Kidney epithelial cell (primary cell): Measurements from ENCODE around the gene KMT2A. TPM values are rescaled to one million over a fixed set of nuclear protein-coding genes. Genes with fewer than 3 reads are reported as not detected.

ENCODE experiments used
- total RNA-seq: library from RNA; depleted of rRNA; stranded (reverse); fragments of >200 nt; gene quantifications from 2 replicates; pipeline ENCODE4 v1.2.3, GENCODE V29; 2015

KMT2A gene
- total RNA-seq, 1 donor from 2014 or later = 42.2 TPM

Other genes with a start within 250 kb of the KMT2A start
- 2.5 TPM in 1 of 2 replicates, not detected in the other for gene JAML, start 211.5 kb upstream of the KMT2A start, total RNA-seq
- 7.9 and 9.4 TPM in 2 replicates for gene MPZL3, start 184.1 kb upstream of the KMT2A start, total RNA-seq
- 12.1 and 13.1 TPM in 2 replicates for gene MPZL2, start 172.2 kb upstream of the KMT2A start, total RNA-seq
- gene CD3E, start 131.8 kb upstream of the KMT2A start, total RNA-seq = not detected in 2 replicates
- gene CD3D, start 93.8 kb upstream of the KMT2A start, total RNA-seq = not detected in 2 replicates
- not detected in 2 replicates for gene CD3G, start 92.1 kb upstream of the KMT2A start, total RNA-seq
- 45.0 and 49.3 TPM in 2 replicates for gene UBE4A, start 76.9 kb upstream of the KMT2A start, total RNA-seq
- 52.6 and 52.7 TPM in 2 replicates for gene ATP5MG, start 34.9 kb upstream of the KMT2A start, total RNA-seq
- 0.62 and 1.0 TPM in 2 replicates for gene TTC36, start 91.0 kb downstream of the KMT2A start, total RNA-seq
- 47.9 and 71.6 TPM in 2 replicates for gene TMEM25, start 94.7 kb downstream of the KMT2A start, total RNA-seq
- gene IFT46, start 129.4 kb downstream of the KMT2A start, total RNA-seq = 28.9 and 30.1 TPM in 2 replicates
- gene ARCN1, start 135.9 kb downstream of the KMT2A start, total RNA-seq = 122 and 127 TPM in 2 replicates
- gene PHLDB1, start 171.1 kb downstream of the KMT2A start, total RNA-seq = 99.0 and 107 TPM in 2 replicates
- not detected in 2 replicates for gene TREH, start 243.2 kb downstream of the KMT2A start, total RNA-seq